DMS114 treated with DMSO at 0.1 percent for 48 hours (cell line): ENCODE measurements around the gene TOR1A.
"Not testable (repeated sequence)": the region's sequence is repeated elsewhere in the genome, so short reads cannot be mapped to it uniquely, and the experiment has no call there.

Experiments
- DNase-seq: peaks from one replicate; lab custom pipeline; 2025; ENCODE audit not compliant: unreplicated experiment; lab: John Stamatoyannopoulos, UW

The TOR1A gene

GRCh38 chr9:129784970-129785369 lies 39.0 kb downstream of the TOR1A start:
- not testable (repeated sequence) for DNase-seq

- DNase-seq = peak; percentile 60
These were observed 40.2 kb downstream of the TOR1A start for GRCh38 chr9:129783516-129784361.

GRCh38 chr9:129781981-129782380 lies 42.0 kb downstream of the TOR1A start:
- no peak for DNase-seq

- DNase-seq = no peak
These were observed 42.8 kb downstream of the TOR1A start for GRCh38 chr9:129781131-129781530.

GRCh38 chr9:129779560-129780190 lies 44.3 kb downstream of the TOR1A start:
- DNase-seq = no peak

GRCh38 chr9:129778469-129778868 lies 45.5 kb downstream of the TOR1A start:
- DNase-seq = no peak

- no peak for DNase-seq
These were observed 46.2 kb downstream of the TOR1A start for GRCh38 chr9:129777769-129778130.

GRCh38 chr9:129776938-129777768 lies 46.8 kb downstream of the TOR1A start:
- no peak for DNase-seq

- DNase-seq = no peak
These were observed 47.4 kb downstream of the TOR1A start for GRCh38 chr9:129776566-129776937.

- not testable (repeated sequence) for DNase-seq
These were observed 47.8 kb downstream of the TOR1A start for GRCh38 chr9:129776096-129776495.

GRCh38 chr9:129775448-129775798 lies 48.5 kb downstream of the TOR1A start:
- DNase-seq = no peak

GRCh38 chr9:129774791-129775447 lies 49.0 kb downstream of the TOR1A start:
- no peak for DNase-seq

- no peak for DNase-seq
These were observed 50.5 kb downstream of the TOR1A start for GRCh38 chr9:129773262-129774048.

- DNase-seq = no peak
These were observed 53.2 kb downstream of the TOR1A start for GRCh38 chr9:129770741-129771140.

GRCh38 chr9:129769669-129770068 lies 54.3 kb downstream of the TOR1A start:
- DNase-seq = no peak

- DNase-seq = no peak
These were observed 55.5 kb downstream of the TOR1A start for GRCh38 chr9:129768486-129768885.

GRCh38 chr9:129765764-129766317 lies 58.1 kb downstream of the TOR1A start:
- DNase-seq = no peak

GRCh38 chr9:129762985-129763926 lies 60.7 kb downstream of the TOR1A start:
- DNase-seq = no peak
